Central memory CD8-positive, alpha-beta T cell (primary cell): Measurements from ENCODE around the gene PLEKHA4.
"Not testable (repeated sequence)": the region's sequence is repeated elsewhere in the genome, so short reads cannot be mapped to it uniquely, and the experiment has no call there.

Experiments
- ATAC-seq: fragments of 150-1000 bp; cut with Tn5 transposase; replicated peaks from 2 replicates; pipeline ENCODE4 v1.10.0; 2022; ENCODE audit warnings: mild to moderate bottlenecking, moderate FRiP score, moderate number of reproducible peaks; ENCODE audit not compliant: poor library complexity, severe bottlenecking; ENCODE audit errors: extremely low read depth
- DNase-seq, 2 donors: peaks; one replicate each; pipeline ENCODE4 v3.0.0; 2021; ENCODE audit warnings: low spot score in 2 of 2
- H3K27ac Mint-ChIP-seq: one replicate; pipeline ENCODE4 v1.8.0; 2022; ENCODE audit warnings: low read depth, mild to moderate bottlenecking, moderate library complexity, mixed read lengths
- H3K27me3 Mint-ChIP-seq: one replicate; pipeline ENCODE4 v1.8.0; 2022; ENCODE audit warnings: mixed read lengths
- H3K36me3 Mint-ChIP-seq: one replicate; pipeline ENCODE4 v1.8.0; 2022; ENCODE audit warnings: mild to moderate bottlenecking, moderate library complexity, mixed read lengths; ENCODE audit not compliant: insufficient read depth
- H3K4me1 Mint-ChIP-seq: one replicate; pipeline ENCODE4 v1.8.0; 2022; ENCODE audit warnings: mixed read lengths
- H3K4me3 Mint-ChIP-seq: one replicate; pipeline ENCODE4 v1.8.0; 2022; ENCODE audit warnings: mild to moderate bottlenecking, moderate library complexity, mixed read lengths
- H3K9me3 Mint-ChIP-seq: one replicate; pipeline ENCODE4 v1.8.0; 2022; ENCODE audit warnings: mixed read lengths

Gene PLEKHA4

GRCh38 chr19:48795055-48795684, 73.2 kb downstream of the PLEKHA4 start:
- DNase-seq: peak; percentile 77 to 78

DNA sequence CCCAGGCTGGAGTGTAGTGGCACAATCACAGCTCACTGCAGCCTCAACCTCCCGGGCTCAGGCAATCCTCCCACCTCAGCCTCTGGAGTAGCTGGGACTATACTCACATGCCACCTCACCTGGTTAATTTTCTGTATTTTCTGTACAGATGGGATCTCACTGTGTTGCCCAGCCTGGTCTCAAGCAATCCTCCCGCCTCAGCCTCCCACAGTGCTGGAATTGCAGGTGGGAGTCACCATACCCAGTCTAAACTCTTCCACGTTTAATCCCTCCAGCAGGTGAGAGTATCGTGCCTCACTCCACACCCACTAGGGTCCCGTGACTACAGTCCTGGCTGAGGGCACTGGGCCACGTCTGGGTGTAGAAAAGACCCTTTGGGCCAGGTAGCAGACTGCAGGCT, 74.1 kb downstream of the PLEKHA4 start:
- DNase-seq (no peak), ATAC-seq (no peak)
- no peaks in the 10 kb centered on the region for H3K27me3 Mint-ChIP-seq
- peak overlapping the region; percentile 78 for H3K4me3 Mint-ChIP-seq
- H3K27ac Mint-ChIP-seq: no peak overlapping the region
- peaks cover 7% of the 10 kb centered on the region for H3K36me3 Mint-ChIP-seq
- H3K9me3 Mint-ChIP-seq: no peaks in the 10 kb centered on the region
- peaks cover 14% of the 10 kb centered on the region for H3K4me1 Mint-ChIP-seq

More at GRCh38 chr19:48795055-48795684, 73.2 kb downstream of the PLEKHA4 start:
- H3K4me1 Mint-ChIP-seq: peaks cover 14% of the 10 kb centered on the region
- peaks cover 7% of the 10 kb centered on the region for H3K36me3 Mint-ChIP-seq
- no peaks in the 10 kb centered on the region for H3K27me3 Mint-ChIP-seq
- H3K9me3 Mint-ChIP-seq: no peaks in the 10 kb centered on the region
- H3K4me3 Mint-ChIP-seq: peak overlapping the region; percentile 78
- H3K27ac Mint-ChIP-seq: peak overlapping the region; percentile 83
- peak; percentile 99 for ATAC-seq

DNA sequence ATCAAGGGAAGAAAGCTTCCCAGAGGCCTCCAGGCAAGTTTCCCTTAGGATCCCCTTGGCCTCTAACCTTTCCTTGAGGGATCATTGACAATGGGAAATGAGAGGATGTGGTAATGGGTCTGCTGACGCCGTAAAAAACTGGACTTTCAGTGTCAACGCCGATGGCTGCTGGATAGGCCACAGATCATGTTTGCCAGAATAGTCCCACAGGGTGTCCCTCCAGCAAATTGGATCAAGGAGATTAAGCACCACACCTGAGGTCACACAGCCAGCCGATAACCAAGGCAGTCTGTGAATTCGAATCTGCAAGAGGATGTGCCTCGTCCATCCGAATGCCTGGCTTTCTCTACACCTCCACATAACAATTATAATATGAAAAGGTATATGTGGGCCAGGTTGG, 75.1 kb downstream of the PLEKHA4 start:
- DNase-seq: no peak
- peaks cover 7% of the 10 kb centered on the region for H3K36me3 Mint-ChIP-seq
- no peak for ATAC-seq
- H3K27me3 Mint-ChIP-seq: no peaks in the 10 kb centered on the region
- no peaks in the 10 kb centered on the region for H3K9me3 Mint-ChIP-seq
- H3K27ac Mint-ChIP-seq: no peak overlapping the region
- peaks cover 14% of the 10 kb centered on the region for H3K4me1 Mint-ChIP-seq
- H3K4me3 Mint-ChIP-seq: no peak overlapping the region

DNA sequence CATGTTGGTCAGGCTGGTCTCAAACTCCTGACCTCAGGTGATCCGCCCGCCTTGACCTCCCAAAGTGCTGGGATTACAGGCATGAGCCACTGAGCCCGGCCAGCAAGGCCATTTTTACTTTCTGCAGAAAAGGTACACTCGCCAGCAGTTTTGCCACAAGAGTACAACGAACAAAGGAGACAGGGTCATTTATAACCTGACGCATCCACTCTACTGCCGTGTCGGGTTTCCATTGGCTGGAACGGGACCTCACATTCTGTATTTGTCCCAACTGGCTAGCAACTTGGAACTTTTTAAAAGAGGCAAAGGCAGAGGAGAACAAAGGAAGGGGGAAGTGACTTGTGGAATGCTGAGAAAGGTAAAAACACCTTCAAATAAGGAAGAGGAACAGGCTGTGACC, 81.1 kb downstream of the PLEKHA4 start:
- DNase-seq, ATAC-seq, H3K27me3 Mint-ChIP-seq, H3K36me3 Mint-ChIP-seq, H3K9me3 Mint-ChIP-seq, H3K27ac Mint-ChIP-seq, H3K4me3 Mint-ChIP-seq, H3K4me1 Mint-ChIP-seq: not testable (repeated sequence)
